ENCODE measurements around the gene CCBE1.
"Not testable (repeated sequence)": the region's sequence is repeated elsewhere in the genome, so short reads cannot be mapped to it uniquely, and the experiment has no call there.

CCBE1 gene

GRCh38 chr18:59697236-59697932 lies at the start of gene CCBE1:
Gene CCBE1, minus strand, starts transcription at chr18:59697423.
- no peak for DNase-seq (ENCODE audit: low read depth, low spot score)

GRCh38 chr18:59744271-59744721 lies 47.1 kb upstream of the CCBE1 start:
- DNase-seq (ENCODE audit: low read depth, low spot score): no peak

GRCh38 chr18:59743566-59743965 lies 46.3 kb upstream of the CCBE1 start:
- no peak for DNase-seq (ENCODE audit: low read depth, low spot score)

GRCh38 chr18:59742325-59743111 lies 45.3 kb upstream of the CCBE1 start:
- DNase-seq (ENCODE audit: low read depth, low spot score): no peak

DNA sequence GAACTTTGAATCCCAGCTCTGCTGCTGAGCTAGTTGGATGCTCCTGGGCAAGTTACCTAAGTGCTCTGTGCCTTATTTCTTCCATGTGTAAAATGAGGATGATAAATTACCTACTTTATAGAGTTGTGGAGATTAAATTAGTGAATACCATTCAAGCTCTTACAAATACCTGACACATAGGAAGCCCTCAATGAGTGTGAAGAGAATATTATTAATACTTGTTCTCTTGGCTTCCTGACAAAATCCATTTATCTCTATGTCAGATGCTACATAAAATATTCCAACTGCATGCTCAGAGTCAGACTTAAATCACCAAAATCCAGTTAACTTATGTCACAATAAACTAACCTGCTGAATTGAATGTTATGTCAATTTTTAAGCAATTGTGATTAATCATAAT lies 42.9 kb upstream of the CCBE1 start:
- DNase-seq (ENCODE audit: low read depth, low spot score): no peak

DNA sequence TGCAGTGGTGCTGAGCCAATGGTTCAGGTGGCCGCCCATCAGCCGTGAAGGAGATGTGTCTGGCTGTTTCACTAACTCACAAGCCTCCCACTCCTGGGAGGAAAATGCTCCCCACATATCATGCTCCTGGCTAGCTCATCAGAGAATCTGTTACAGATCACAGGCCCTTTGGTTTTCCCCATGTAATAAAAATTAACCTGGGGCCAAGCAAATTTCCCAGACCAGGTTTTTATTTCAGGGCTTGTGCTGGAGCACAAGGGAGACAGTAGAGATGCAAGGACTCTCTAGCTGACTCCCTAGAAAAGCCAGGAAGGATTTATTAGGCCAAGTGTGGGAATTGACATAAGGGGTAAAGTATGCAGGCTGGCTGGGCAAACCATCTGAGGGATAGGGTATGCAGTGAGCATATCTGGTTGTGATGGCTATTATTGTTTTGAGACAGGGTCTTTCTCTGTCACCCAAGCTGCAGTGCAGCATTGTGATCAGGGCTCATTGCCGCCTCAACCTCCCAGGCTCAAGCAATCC lies 40.6 kb upstream of the CCBE1 start:
- no peak for DNase-seq (ENCODE audit: low read depth, low spot score)

GRCh38 chr18:59737335-59737734 lies 40.1 kb upstream of the CCBE1 start:
- DNase-seq (ENCODE audit: low read depth, low spot score): not testable (repeated sequence)

DNA sequence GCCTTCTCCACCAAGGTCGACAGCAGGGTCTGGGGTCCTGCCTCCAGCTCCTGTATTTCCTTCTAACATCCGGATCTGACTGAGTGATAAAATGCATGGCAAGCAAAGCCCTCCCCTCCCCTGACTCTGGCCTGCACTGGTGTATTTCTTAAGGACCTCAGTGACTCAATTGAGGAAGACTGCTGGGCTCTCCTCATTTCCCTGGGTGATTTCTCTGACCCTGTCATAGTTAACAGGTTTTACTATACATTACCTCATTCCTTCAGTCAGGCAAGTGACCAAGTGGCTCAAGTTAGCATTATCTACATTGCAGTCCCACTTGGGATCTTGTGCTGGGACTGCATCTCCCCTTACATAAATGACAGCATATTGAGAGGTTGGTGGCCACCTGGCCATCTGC lies 38.8 kb upstream of the CCBE1 start:
- no peak for DNase-seq (ENCODE audit: low read depth, low spot score)

- no peak for DNase-seq (ENCODE audit: low read depth, low spot score)
Measured at GRCh38 chr18:59735269-59735860, 38.1 kb upstream of the CCBE1 start.

DNA sequence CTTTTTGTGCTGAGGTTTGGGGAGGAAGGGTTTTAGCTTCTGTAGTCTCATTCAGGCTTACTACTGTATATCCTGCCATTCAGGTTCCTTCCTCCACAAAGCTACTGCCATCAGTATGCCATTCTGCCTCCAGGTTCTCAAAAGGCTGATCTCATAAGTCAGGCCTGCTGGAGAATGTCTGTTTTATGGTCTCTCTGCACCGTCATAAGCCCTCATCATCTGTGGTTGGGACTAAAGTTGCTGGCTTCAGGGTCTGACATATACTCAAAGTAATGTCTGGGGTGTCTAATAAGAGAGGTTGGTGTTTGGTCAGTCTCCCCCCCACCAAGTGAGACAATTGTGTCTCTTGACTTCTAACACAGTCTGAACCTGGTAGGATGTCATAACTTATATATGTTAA lies 36.2 kb upstream of the CCBE1 start:
- DNase-seq (ENCODE audit: low read depth, low spot score): no peak

DNA sequence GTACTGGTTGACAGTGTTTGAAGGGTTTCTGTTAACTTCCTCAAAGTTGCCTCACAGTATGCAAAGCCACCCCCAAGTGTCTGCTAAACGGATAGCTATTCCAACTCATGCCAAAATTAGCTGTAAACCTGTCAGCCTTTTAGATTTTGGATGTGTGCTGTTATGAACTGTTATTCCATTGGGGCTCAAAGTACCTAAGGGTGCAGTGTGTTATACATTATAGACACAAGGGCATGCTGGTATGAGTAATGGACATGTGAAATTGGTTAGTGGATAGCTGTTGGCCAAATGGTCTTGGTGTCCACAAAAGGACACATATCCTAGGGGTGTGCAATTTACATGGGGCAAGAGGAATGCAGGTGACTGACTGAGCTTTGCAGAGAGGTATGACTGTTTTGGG lies 33.7 kb upstream of the CCBE1 start:
- DNase-seq (ENCODE audit: low read depth, low spot score): no peak

DNA sequence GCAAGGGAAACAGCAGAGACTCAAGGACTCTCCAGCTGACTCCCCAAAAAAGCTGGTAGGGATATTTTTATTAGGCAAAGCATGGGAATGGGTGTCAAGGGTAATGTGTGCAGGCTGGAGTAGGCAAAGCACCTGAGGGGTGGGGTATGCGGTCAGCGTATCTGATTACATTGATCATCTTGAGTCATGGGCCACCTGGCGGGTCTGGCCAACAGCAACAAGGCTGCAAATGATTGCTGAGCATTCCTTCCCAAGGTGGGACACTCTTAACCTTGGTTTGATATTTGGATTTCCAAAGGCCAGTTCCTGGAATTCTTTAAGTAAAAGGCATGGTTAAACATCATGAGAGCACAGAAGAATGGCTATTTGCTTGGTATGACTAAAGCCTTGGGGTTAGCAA lies 32.6 kb upstream of the CCBE1 start:
- no peak for DNase-seq (ENCODE audit: low read depth, low spot score)

DNA sequence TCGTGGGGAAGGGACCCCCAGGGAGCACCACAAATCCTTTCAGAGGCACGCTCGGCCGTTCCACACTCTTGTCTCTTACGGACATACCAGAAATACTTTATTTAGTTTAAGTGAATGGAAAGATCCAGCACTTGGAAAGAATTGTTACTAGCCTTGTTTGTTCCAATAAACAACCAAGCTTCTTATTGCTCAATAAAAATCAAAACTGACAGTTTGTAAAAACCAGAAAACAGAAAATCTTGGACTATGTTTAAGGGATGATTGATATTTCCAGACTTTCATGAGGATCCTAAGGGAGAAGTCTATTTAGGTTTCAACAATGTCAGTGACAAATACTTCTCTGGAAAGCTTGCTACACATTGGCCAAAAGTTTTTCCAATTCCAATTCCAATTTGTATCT lies 31.6 kb upstream of the CCBE1 start:
- DNase-seq (ENCODE audit: low read depth, low spot score): no peak

GRCh38 chr18:59725142-59725541 lies 27.9 kb upstream of the CCBE1 start:
- no peak for DNase-seq (ENCODE audit: low read depth, low spot score)

- DNase-seq (ENCODE audit: low read depth, low spot score): no peak
Measured at GRCh38 chr18:59724103-59724502, 26.9 kb upstream of the CCBE1 start.

DNA sequence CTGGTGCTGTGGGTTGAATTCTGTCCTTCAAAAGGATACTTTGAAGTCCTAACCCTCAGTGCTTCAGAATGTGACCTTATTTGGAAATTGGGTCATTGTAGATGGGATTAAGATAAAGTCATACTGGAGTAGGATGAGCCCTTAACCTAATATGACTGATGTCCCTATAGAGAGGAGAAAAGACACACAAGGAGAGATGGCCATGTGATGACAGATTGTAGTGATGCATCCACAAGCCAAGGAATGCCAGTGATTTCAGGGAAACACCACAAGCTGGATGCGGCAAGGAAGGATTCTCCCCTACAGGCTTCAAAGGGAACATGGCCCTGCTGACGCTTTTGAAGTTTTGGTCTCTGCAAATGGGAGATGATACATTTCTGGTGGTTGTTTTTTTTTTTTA lies 24.7 kb upstream of the CCBE1 start:
- no peak for DNase-seq (ENCODE audit: low read depth, low spot score)

- DNase-seq (ENCODE audit: low read depth, low spot score): no peak
Measured at GRCh38 chr18:59721211-59721610, 24.0 kb upstream of the CCBE1 start.

GRCh38 chr18:59719544-59720181 lies 22.4 kb upstream of the CCBE1 start:
- DNase-seq (ENCODE audit: low read depth, low spot score): no peak

- no peak for DNase-seq (ENCODE audit: low read depth, low spot score)
Measured at GRCh38 chr18:59718464-59719157, 21.4 kb upstream of the CCBE1 start.

DNA sequence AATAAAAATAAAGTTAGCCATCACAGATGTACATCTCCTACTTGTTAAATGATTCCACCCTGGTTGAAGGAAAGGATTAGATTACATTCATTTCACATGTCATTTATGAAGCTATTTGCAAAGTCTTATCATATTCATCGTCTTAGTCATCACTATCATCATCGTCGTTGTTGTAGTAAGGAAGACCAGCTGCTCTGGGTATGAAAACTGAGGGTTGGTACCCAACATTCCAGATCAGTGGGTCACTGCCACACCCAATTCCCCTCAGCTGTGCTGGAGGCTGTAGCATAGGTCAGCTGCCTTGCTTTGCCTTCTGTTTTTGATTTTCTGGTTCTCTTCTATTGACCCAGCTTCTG lies 20.9 kb upstream of the CCBE1 start:
- no peak for DNase-seq (ENCODE audit: low read depth, low spot score)

GRCh38 chr18:59717291-59717690 lies 20.1 kb upstream of the CCBE1 start:
- no peak for DNase-seq (ENCODE audit: low read depth, low spot score)

DNA sequence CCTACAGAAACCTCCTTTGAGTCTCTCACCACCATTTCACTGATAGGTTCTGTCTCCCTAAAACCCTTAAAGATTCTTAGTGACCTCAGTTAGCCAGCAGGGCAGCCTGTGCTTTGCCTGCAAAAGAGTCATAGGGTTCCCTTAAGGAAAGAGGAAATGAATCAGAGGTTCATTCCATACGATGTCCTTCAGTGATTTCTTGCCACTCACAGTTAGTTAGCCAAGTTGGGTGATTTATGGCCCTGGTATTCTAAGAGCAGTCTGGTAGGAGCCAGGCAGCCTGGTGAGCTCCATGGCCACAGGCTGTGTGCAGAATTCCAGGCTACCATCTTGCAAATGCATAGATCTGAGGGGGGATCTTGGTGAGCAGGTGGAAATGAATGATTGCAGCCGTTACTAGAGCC lies 18.7 kb upstream of the CCBE1 start:
- no peak for DNase-seq (ENCODE audit: low read depth, low spot score)

Measured in activated naive CD8-positive, alpha-beta T cell treated with anti-CD3 and anti-CD28 coated beads, Interleukin-2, amount 50 U/mL, for 16 hours (primary cell).